ELR (cell line): ENCODE data around the gene SIGLEC12.
"Not testable (repeated sequence)": the region's sequence is repeated elsewhere in the genome, so short reads cannot be mapped to it uniquely, and the experiment has no call there.

Source experiments
- DNase-seq: peaks from one replicate; pipeline ENCODE4 v3.0.0-alpha.2; 2015; ENCODE audit warnings: low read depth

SIGLEC12 gene

GRCh38 chr19:51457351-51458013 lies 44.1 kb downstream of the SIGLEC12 start:
- no peak for DNase-seq

- DNase-seq: no peak
Observed at GRCh38 chr19:51456541-51457290, 44.9 kb downstream of the SIGLEC12 start.

- no peak for DNase-seq
Observed at GRCh38 chr19:51450730-51451307, 50.8 kb downstream of the SIGLEC12 start.

- no peak for DNase-seq
Observed at GRCh38 chr19:51448411-51449016, 53.1 kb downstream of the SIGLEC12 start.

GRCh38 chr19:51448011-51448410 lies 53.6 kb downstream of the SIGLEC12 start:
- DNase-seq: no peak

GRCh38 chr19:51447510-51447909 lies 54.1 kb downstream of the SIGLEC12 start:
- not testable (repeated sequence) for DNase-seq

GRCh38 chr19:51441410-51442390 lies 59.9 kb downstream of the SIGLEC12 start:
- DNase-seq: peak; percentile 32
